ENCODE measurements around the gene OR2A14. TPM values are rescaled to one million over a fixed set of nuclear protein-coding genes. Genes with fewer than 3 reads are reported as not detected.

OR2A14 gene
- total and polyA plus RNA-seq, 2 of the 13 experiments (the other 11 are each of a cell fraction or from before 2014, with no cell fraction given): not detected

GRCh38 chr7:144144426-144144825 is 21.4 kb downstream of the OR2A14 start:
- BruUV-seq (replicated peaks): no TSS peak
- intact Hi-C loops (cut with micrococcal nuclease; ENCODE audit: unreplicated experiment) (no loop called here), in situ Hi-C loops (cut with HindIII; ENCODE audit: extremely low pct_ligation_motif_present, low pct_unique_long_range_greater_than_20kb) (no loop called here)
- 2% methylated on average over 3 of the region's 3 CpGs for WGBS (ENCODE audit: low lambda C conversion rate)
- Histone ChIP-seq H3K4me1 (ENCODE audit: insufficient read depth, low read length) (no peaks in the 10 kb centered on the region), H3K79me2 (ENCODE audit: insufficient read depth, low read length) (no peaks in the 10 kb centered on the region), H2AFZ (ENCODE audit: low read length) (no peak overlapping the region), H3K4me3 (replicated peaks in 1 of 3; ENCODE audit: insufficient read depth in 1 of 3, low read depth in 2 of 3, low read length in 3 of 3) (no peak overlapping the region), H4K20me1 (ENCODE audit: insufficient read depth, low read length) (no peaks in the 10 kb centered on the region), H3K27ac (ENCODE audit: extremely low read length, insufficient read depth, low read length) (no peak overlapping the region), H3K27me3 (ENCODE audit: control insufficient read depth in 1 of 2, insufficient read depth in 2 of 2, low read length in 2 of 2) (no peaks in the 10 kb centered on the region), H3K4me2 (ENCODE audit: low read depth, low read length) (no peak overlapping the region), H3K36me3 (replicated peaks in 1 of 2; ENCODE audit: control insufficient read depth in 1 of 2, insufficient read depth in 2 of 2, low read length in 2 of 2) (no peaks in the 10 kb centered on the region), H3K9me3 (ENCODE audit: low read length) (peaks cover 21% of the 10 kb centered on the region), H3K9ac (ENCODE audit: insufficient read depth, low read depth, low read length) (no peak overlapping the region)
- DNase-seq (ENCODE audit: low spot score) (no peak), ATAC-seq (no peak), FAIRE-seq (no peak)
- TF ChIP-seq, protein P1, sequence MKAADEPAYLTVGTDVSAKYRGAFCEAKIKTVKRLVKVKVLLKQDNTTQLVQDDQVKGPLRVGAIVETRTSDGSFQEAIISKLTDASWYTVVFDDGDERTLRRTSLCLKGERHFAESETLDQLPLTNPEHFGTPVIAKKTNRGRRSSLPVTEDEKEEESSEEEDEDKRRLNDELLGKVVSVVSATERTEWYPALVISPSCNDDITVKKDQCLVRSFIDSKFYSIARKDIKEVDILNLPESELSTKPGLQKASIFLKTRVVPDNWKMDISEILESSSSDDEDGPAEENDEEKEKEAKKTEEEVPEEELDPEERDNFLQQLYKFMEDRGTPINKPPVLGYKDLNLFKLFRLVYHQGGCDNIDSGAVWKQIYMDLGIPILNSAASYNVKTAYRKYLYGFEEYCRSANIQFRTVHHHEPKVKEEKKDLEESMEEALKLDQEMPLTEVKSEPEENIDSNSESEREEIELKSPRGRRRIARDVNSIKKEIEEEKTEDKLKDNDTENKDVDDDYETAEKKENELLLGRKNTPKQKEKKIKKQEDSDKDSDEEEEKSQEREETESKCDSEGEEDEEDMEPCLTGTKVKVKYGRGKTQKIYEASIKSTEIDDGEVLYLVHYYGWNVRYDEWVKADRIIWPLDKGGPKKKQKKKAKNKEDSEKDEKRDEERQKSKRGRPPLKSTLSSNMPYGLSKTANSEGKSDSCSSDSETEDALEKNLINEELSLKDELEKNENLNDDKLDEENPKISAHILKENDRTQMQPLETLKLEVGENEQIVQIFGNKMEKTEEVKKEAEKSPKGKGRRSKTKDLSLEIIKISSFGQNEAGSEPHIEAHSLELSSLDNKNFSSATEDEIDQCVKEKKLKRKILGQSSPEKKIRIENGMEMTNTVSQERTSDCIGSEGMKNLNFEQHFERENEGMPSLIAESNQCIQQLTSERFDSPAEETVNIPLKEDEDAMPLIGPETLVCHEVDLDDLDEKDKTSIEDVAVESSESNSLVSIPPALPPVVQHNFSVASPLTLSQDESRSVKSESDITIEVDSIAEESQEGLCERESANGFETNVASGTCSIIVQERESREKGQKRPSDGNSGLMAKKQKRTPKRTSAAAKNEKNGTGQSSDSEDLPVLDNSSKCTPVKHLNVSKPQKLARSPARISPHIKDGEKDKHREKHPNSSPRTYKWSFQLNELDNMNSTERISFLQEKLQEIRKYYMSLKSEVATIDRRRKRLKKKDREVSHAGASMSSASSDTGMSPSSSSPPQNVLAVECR (CRISPR knock-in tag; IDR thresholded peaks at IDR 0.05; ENCODE audit: borderline replicate concordance): no peak
- TF ChIP-seq NCOA2 (CRISPR knock-in tag; IDR thresholded peaks at IDR 0.05): no peak
- no peak for TF ChIP-seq ZBTB26 (CRISPR knock-in tag; IDR thresholded peaks at IDR 0.05; ENCODE audit: borderline replicate concordance)
- no peak for TF ChIP-seq NRL (CRISPR knock-in tag; IDR thresholded peaks at IDR 0.05; ENCODE audit: borderline replicate concordance)
- TF ChIP-seq ZFYVE20 (CRISPR knock-in tag; IDR thresholded peaks at IDR 0.05; ENCODE audit: borderline replicate concordance, low read depth): no peak
- TF ChIP-seq POLR2G (IDR thresholded peaks at IDR 0.05; ENCODE audit: low read depth, low read length): no peak
- TF ChIP-seq PAF1 (CRISPR knock-in tag; IDR thresholded peaks at IDR 0.05): no peak
- no peak for TF ChIP-seq ERF (CRISPR knock-in tag; IDR thresholded peaks at IDR 0.05)
- TF ChIP-seq SALL2 (CRISPR knock-in tag; IDR thresholded peaks at IDR 0.05): no peak
- no peak for TF ChIP-seq KMT2A (CRISPR knock-in tag; IDR thresholded peaks at IDR 0.05)
- no peak for TF ChIP-seq HOXD1 (CRISPR knock-in tag; IDR thresholded peaks at IDR 0.05)
- no peak for TF ChIP-seq FOXP1 (IDR thresholded peaks at IDR 0.05)
- no peak for TF ChIP-seq FOXP1 (CRISPR knock-in tag; IDR thresholded peaks at IDR 0.05)
- no peak for TF ChIP-seq RFX5 (IDR thresholded peaks at IDR 0.05; ENCODE audit: low read depth, low read length)
- no peak for TF ChIP-seq RAD51 (IDR thresholded peaks at IDR 0.05; ENCODE audit: borderline replicate concordance)
- TF ChIP-seq ZNF367 (CRISPR knock-in tag; IDR thresholded peaks at IDR 0.05; ENCODE audit: borderline replicate concordance): no peak
- CTCF ChIA-PET (ENCODE audit: low intra/inter-chr PET ratio, low total read pairs): no interaction called here
- POLR2A ChIA-PET: no interaction called here

All from HepG2 (cell line).